HCT116 (cell line): Measurements from ENCODE around the gene EIF3I. TPM values are rescaled to one million over a fixed set of nuclear protein-coding genes. Genes with fewer than 3 reads are reported as not detected.

Experiments
- ATAC-seq: fragments of 200-7000 bp; cut with Tn5 transposase; 2 replicates; pipeline ENCODE4 v1.9.1; 2020; ENCODE audit warnings: mild to moderate bottlenecking, moderate library complexity
- BruUV-seq: library from RNA; stranded (reverse); fragments of 400-500 nt; replicated peaks from 2 replicates; lab custom pipeline; 2021; lab: Mats Ljungman, UMichigan
- CTCF ChIA-PET: fragments of 300-600 bp; sonication (Branson Sonifier 250); formaldehyde crosslinking; loops from one replicate; lab custom pipeline; 2021; ENCODE audit warnings: antibody characterized with exemption; lab: Charles Lee
- POLR2A ChIA-PET: fragments of 300-600, 350-600 bp; sonication (Branson Sonifier 250); formaldehyde crosslinking; loops from one replicate; lab custom pipeline; 2021; ENCODE audit warnings: antibody characterized with exemption; lab: Charles Lee
- RAD21 ChIA-PET, 2 experiments: fragments of 300-600 bp; sonication (Branson Sonifier 250); formaldehyde crosslinking; loops; one replicate each; lab custom pipeline; 2023; ENCODE audit warnings: low total read pairs in 2 of 2; ENCODE audit not compliant: uncharacterized antibody in 2 of 2, unreplicated experiment in 2 of 2, low non-redundant PET in 1 of 2; lab: Charles Lee
- DNase-seq: peaks from one replicate; pipeline ENCODE4 v3.0.0-alpha.2; 2010; ENCODE audit warnings: low read depth, low spot score
- H2AFZ ChIP-seq: fragments of 200-600 bp; shearing (Covaris generic), sonication (generic); 2 replicates; pipeline ENCODE4 v1.6.1; 2017; ENCODE audit warnings: low read depth, mixed run types, mixed read lengths, antibody characterized with exemption, low read length; ENCODE audit not compliant: poor library complexity, severe bottlenecking
- H3K27ac ChIP-seq: 2 replicates; pipeline ENCODE4 v1.5.1; 2012; ENCODE audit warnings: low read depth, low read length
- H3K27me3 ChIP-seq: fragments of 200-600 bp; sonication (generic); 2 replicates; pipeline ENCODE4 v1.6.1; 2016; ENCODE audit warnings: mixed run types, low read length, mixed read lengths; ENCODE audit not compliant: insufficient read depth
- H3K36me3 ChIP-seq, 2 experiments: fragments of 200-500 bp in 1 of 2; fragments of 200-600 bp in 1 of 2; sonication (Bioruptor generic) in 1 of 2; sonication (generic) in 1 of 2; 2 replicates each; pipeline versions ENCODE4 v1.5.1 to v1.6.1; 2014 to 2016; ENCODE audit warnings: low read length in 2 of 2, inconsistent platforms in 1 of 2, mixed read lengths in 1 of 2, mixed run types in 1 of 2; ENCODE audit not compliant: insufficient read depth in 2 of 2, control insufficient read depth in 1 of 2
- H3K4me1 ChIP-seq, 2 experiments: fragments of 200-600 bp in 1 of 2; sonication (generic) in 1 of 2; 2 replicates each; pipeline versions ENCODE4 v1.5.1 to v1.6.1; 2012 to 2017; ENCODE audit warnings: low read length in 2 of 2, inconsistent platforms in 1 of 2, mild to moderate bottlenecking in 1 of 2, mixed read lengths in 1 of 2, mixed run types in 1 of 2, moderate library complexity in 1 of 2; ENCODE audit not compliant: insufficient read depth in 2 of 2, control insufficient read depth in 1 of 2
- H3K4me2 ChIP-seq: fragments of 200-600 bp; sonication (generic); 2 replicates; pipeline ENCODE4 v1.6.1; 2017; ENCODE audit warnings: mixed run types, low read length, mixed read lengths
- H3K4me3 ChIP-seq, 2 experiments: fragments of 200-600 bp in 1 of 2; sonication (generic) in 1 of 2; replicated peaks in 1 of 2; 2 replicates each; pipeline ENCODE4 v1.5.1; 2011 to 2016; ENCODE audit warnings: low read length in 2 of 2, control low read depth in 1 of 2, low read depth in 1 of 2, mild to moderate bottlenecking in 1 of 2, mixed read lengths in 1 of 2, mixed run types in 1 of 2
- H3K79me2 ChIP-seq: fragments of 200-600 bp; sonication (generic); 2 replicates; pipeline ENCODE4 v1.6.1; 2017; ENCODE audit warnings: mild to moderate bottlenecking, mixed run types, low read length, moderate library complexity, mixed read lengths; ENCODE audit not compliant: insufficient read depth
- H3K9ac ChIP-seq: fragments of 200-600 bp; sonication (generic); 2 replicates; pipeline ENCODE4 v1.6.1; 2016; ENCODE audit warnings: low read length, mixed read lengths
- H3K9me2 ChIP-seq: fragments of 200-600 bp; sonication (generic), shearing (Covaris generic); 2 replicates; pipeline ENCODE4 v1.6.1; 2017; ENCODE audit warnings: mixed run types, mild to moderate bottlenecking, moderate library complexity; ENCODE audit not compliant: insufficient read depth
- H3K9me3 ChIP-seq, 2 experiments: fragments of 200-500 bp in 1 of 2; fragments of 200-600 bp in 1 of 2; sonication (Bioruptor generic) in 1 of 2; sonication (generic) in 1 of 2; 2 replicates each; pipeline ENCODE4 v1.6.1; 2014 to 2017; ENCODE audit warnings: low read length in 2 of 2, mixed read lengths in 2 of 2, inconsistent platforms in 1 of 2, low read depth in 1 of 2, mild to moderate bottlenecking in 1 of 2, mixed run types in 1 of 2, moderate library complexity in 1 of 2; ENCODE audit not compliant: control insufficient read depth in 1 of 2, insufficient read depth in 1 of 2
- H4K20me1 ChIP-seq: fragments of 200-600 bp; sonication (generic), shearing (Covaris generic); 2 replicates; pipeline ENCODE4 v1.6.1; 2017; ENCODE audit warnings: mixed run types, mild to moderate bottlenecking, moderate library complexity; ENCODE audit not compliant: insufficient read depth
- CBX3 ChIP-seq: IDR thresholded peaks from 2 replicates; pipeline ENCODE4 v1.6.1; 2012; ENCODE audit warnings: low read depth
- CEBPB ChIP-seq: IDR thresholded peaks from 2 replicates; pipeline ENCODE4 v1.6.1; 2012; ENCODE audit warnings: low read depth
- CTCF ChIP-seq, 3 experiments: fragments of 200-600 bp in 1 of 3; sonication (generic) in 1 of 3; IDR thresholded peaks in 2 of 3; conservative IDR thresholded peaks in 1 of 3; 2 replicates each; pipeline ENCODE4 v1.5.1; 2012 to 2017; ENCODE audit warnings: low read depth in 2 of 3, low read length in 2 of 3, antibody characterized with exemption in 1 of 3, borderline replicate concordance in 1 of 3, control low read depth in 1 of 3, mild to moderate bottlenecking in 1 of 3, mixed read lengths in 1 of 3, mixed run types in 1 of 3, moderate library complexity in 1 of 3; ENCODE audit not compliant: insufficient read depth in 1 of 3
- EGR1 ChIP-seq: IDR thresholded peaks from 2 replicates; pipeline ENCODE4 v1.6.1; 2012; ENCODE audit warnings: low read depth
- ELF1 ChIP-seq: IDR thresholded peaks from 2 replicates; pipeline ENCODE4 v1.6.1; 2012; ENCODE audit warnings: low read depth, borderline replicate concordance
- JUND ChIP-seq: IDR thresholded peaks from 2 replicates; pipeline ENCODE4 v1.6.1; 2012
- POLR2A ChIP-seq: IDR thresholded peaks from 2 replicates; pipeline ENCODE4 v1.7.0; 2011; ENCODE audit warnings: borderline replicate concordance; ENCODE audit not compliant: insufficient read depth, insufficient read length; ENCODE audit errors: extremely low read depth
- POLR2AphosphoS5 ChIP-seq: IDR thresholded peaks from 2 replicates; pipeline ENCODE4 v1.6.1; 2011; ENCODE audit warnings: mild to moderate bottlenecking, low read depth, low read length, moderate library complexity
- RAD21 ChIP-seq: IDR thresholded peaks from 2 replicates; pipeline ENCODE4 v1.6.1; 2012; ENCODE audit warnings: low read depth, mild to moderate bottlenecking
- SIN3A ChIP-seq: IDR thresholded peaks from 2 replicates; pipeline ENCODE4 v1.6.1; 2012; ENCODE audit warnings: low read depth
- SP1 ChIP-seq: IDR thresholded peaks from 2 replicates; pipeline ENCODE4 v1.6.1; 2012; ENCODE audit warnings: low read depth
- TCF7L2 ChIP-seq: IDR thresholded peaks from 2 replicates; pipeline ENCODE4 v1.7.0; 2011; ENCODE audit warnings: borderline replicate concordance, inconsistent platforms; ENCODE audit not compliant: insufficient read depth, insufficient read length; ENCODE audit errors: extremely low read depth
- ZFX ChIP-seq: fragments of 450-650 bp; IDR thresholded peaks from 2 replicates; pipeline ENCODE4 v1.6.1; 2017
- intact Hi-C: fragments of 100-400 bp; cut with micrococcal nuclease; formaldehyde crosslinking; loops from 2 replicates; pipeline ENCODE4 v1.10.0; 2022
- total RNA-seq: library from RNA; stranded (reverse); gene quantifications from one replicate; pipeline ENCODE4 v1.2.1, GENCODE V29; 2021; ENCODE audit not compliant: unreplicated experiment
- TF ChIP-seq, protein P1 (sequence below): IDR thresholded peaks from 2 replicates; pipeline ENCODE4 v1.6.1; 2011; ENCODE audit warnings: mild to moderate bottlenecking, low read length, moderate library complexity; ENCODE audit not compliant: insufficient replicate concordance; ENCODE audit errors: extremely low read depth

The EIF3I gene
- total RNA-seq, 1 experiment from 2014 or later: 323 TPM

DNA sequence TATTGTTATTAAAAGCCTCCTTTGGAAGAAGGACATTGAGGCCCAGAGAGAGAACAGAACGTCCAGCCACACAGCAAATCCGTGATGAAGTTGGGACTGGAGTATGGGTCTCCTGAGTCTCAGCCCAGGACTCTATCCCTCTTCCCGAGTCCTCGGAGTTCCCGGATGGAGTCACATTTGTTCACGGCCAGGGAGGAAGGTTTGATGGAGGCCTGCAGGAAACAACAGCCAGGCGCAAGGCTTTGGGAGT lies 43.1 kb upstream of the EIF3I start:
- H3K27me3 ChIP-seq: no peaks in the 10 kb centered on the region
- peak overlapping the region; percentile 95 for H3K4me2 ChIP-seq
- peak overlapping the region; percentile 72 for H2AFZ ChIP-seq
- ChIA-PET POLR2A (interaction anchor here (1.0 to 1.5 kb wide), 4 partner anchors 25 to 157 kb away, joined by 3 to 6 read pairs (median 4); partner anchors contain the start of genes MARCKSL1 and TMEM39B), RAD21 (interaction anchor here in 1 of 2 experiments (0.6 kb wide), 1 partner anchor 64 kb away, joined by 6 read pairs; no protein-coding TSS in a partner anchor), CTCF (no interaction called here)
- ATAC-seq (peak; percentile 34), DNase-seq (no peak)
- TSS peak; percentile 99 for BruUV-seq
- no peaks in the 10 kb centered on the region for H3K9me2 ChIP-seq
- no peaks in the 10 kb centered on the region for H3K9me3 ChIP-seq
- peaks cover 15 to 32% of the 10 kb centered on the region in 2 experiments for H3K4me1 ChIP-seq
- peak overlapping the region; percentile 95 for H3K9ac ChIP-seq
- H3K79me2 ChIP-seq: peaks cover 40% of the 10 kb centered on the region
- intact Hi-C loops: loop anchor here (5.0 kb wide), 1 partner anchor 67 kb away; no protein-coding TSS in a partner anchor
- H3K27ac ChIP-seq: peak overlapping the region; percentile 69
- peaks cover 14 to 27% of the 10 kb centered on the region in 2 experiments for H3K36me3 ChIP-seq
- peak overlapping the region; percentile 85 to 86 for H3K4me3 ChIP-seq
- H4K20me1 ChIP-seq: peaks cover 4% of the 10 kb centered on the region; the same call in 1 of the 2 replicates
- TF ChIP-seq JUND (no peak), SP1 (no peak), TCF7L2 (no peak), SIN3A (no peak), RAD21 (no peak), POLR2A (no peak), CEBPB (no peak), CTCF (IDR thresholded peaks at IDR 0.05 in 2 of 3, conservative IDR thresholded peaks at IDR 0.05 in 1 of 3; ENCODE audit: borderline replicate concordance in 1 of 3, insufficient read depth in 1 of 3, low read depth in 2 of 3, low read length in 2 of 3) (no peak), ELF1 (no peak), CBX3 (no peak), EGR1 (no peak), ZFX (no peak), POLR2AphosphoS5 (no peak)
- TF ChIP-seq, protein P1, sequence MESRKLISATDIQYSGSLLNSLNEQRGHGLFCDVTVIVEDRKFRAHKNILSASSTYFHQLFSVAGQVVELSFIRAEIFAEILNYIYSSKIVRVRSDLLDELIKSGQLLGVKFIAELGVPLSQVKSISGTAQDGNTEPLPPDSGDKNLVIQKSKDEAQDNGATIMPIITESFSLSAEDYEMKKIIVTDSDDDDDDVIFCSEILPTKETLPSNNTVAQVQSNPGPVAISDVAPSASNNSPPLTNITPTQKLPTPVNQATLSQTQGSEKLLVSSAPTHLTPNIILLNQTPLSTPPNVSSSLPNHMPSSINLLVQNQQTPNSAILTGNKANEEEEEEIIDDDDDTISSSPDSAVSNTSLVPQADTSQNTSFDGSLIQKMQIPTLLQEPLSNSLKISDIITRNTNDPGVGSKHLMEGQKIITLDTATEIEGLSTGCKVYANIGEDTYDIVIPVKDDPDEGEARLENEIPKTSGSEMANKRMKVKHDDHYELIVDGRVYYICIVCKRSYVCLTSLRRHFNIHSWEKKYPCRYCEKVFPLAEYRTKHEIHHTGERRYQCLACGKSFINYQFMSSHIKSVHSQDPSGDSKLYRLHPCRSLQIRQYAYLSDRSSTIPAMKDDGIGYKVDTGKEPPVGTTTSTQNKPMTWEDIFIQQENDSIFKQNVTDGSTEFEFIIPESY: no peak
